GM06990 (cell line): Measurements from ENCODE around the gene KRT79.
"Not testable (repeated sequence)": the region's sequence is repeated elsewhere in the genome, so short reads cannot be mapped to it uniquely, and the experiment has no call there.

Experiments used
- DNase-seq: peaks from one replicate; pipeline ENCODE4 v3.0.0-alpha.2; 2011; ENCODE audit not compliant: insufficient read length; ENCODE audit errors: extremely low read depth
- H3K27me3 ChIP-seq: replicated peaks from 2 replicates; pipeline ENCODE4 v1.6.0; 2011; ENCODE audit warnings: low read length; ENCODE audit not compliant: control insufficient read depth, insufficient read depth
- H3K36me3 ChIP-seq: 2 replicates; pipeline ENCODE4 v1.5.1; 2011; ENCODE audit warnings: low read length; ENCODE audit not compliant: control insufficient read depth, insufficient read depth
- H3K4me3 ChIP-seq: replicated peaks from 2 replicates; pipeline ENCODE4 v1.5.1; 2011; ENCODE audit warnings: low read depth, mild to moderate bottlenecking, control low read depth, low read length
- CTCF ChIP-seq: IDR thresholded peaks from 2 replicates; pipeline ENCODE4 v1.5.1; 2011; ENCODE audit warnings: low read length, control low read depth, mild to moderate bottlenecking, inconsistent platforms; ENCODE audit not compliant: insufficient read depth, poor library complexity, severe bottlenecking

Gene KRT79

GRCh38 chr12:52862023-52862422 lies 27.9 kb upstream of the KRT79 start:
- no peak for TF ChIP-seq CTCF
- Histone ChIP-seq H3K36me3 (no peaks in the 10 kb centered on the region), H3K4me3 (no peak overlapping the region), H3K27me3 (peaks cover 1% of the 10 kb centered on the region)
- DNase-seq = no peak

- no peak for TF ChIP-seq CTCF
- DNase-seq = no peak
- H3K27me3 ChIP-seq = peaks cover 1% of the 10 kb centered on the region
These were observed 27.4 kb upstream of the KRT79 start for GRCh38 chr12:52861511-52861910.

GRCh38 chr12:52860102-52860823 lies 26.2 kb upstream of the KRT79 start:
- Histone ChIP-seq H3K36me3 (no peaks in the 10 kb centered on the region), H3K4me3 (no peak overlapping the region), H3K27me3 (peaks cover 1% of the 10 kb centered on the region; the same call in 1 of the 2 replicates)
- DNase-seq = no peak
- TF ChIP-seq CTCF = no peak

More at GRCh38 chr12:52861511-52861910, 27.4 kb upstream of the KRT79 start:
- Histone ChIP-seq H3K36me3 (no peaks in the 10 kb centered on the region), H3K4me3 (no peak overlapping the region)

- TF ChIP-seq CTCF = no peak
- DNase-seq = no peak
- Histone ChIP-seq H3K27me3 (peaks cover 1% of the 10 kb centered on the region), H3K36me3 (no peaks in the 10 kb centered on the region), H3K4me3 (no peak overlapping the region)
These were observed 23.4 kb upstream of the KRT79 start for GRCh38 chr12:52857500-52857899.

- H3K27me3 ChIP-seq = peaks cover 1% of the 10 kb centered on the region
- no peak for TF ChIP-seq CTCF
- H3K36me3 ChIP-seq = no peaks in the 10 kb centered on the region
- H3K4me3 ChIP-seq = no peak overlapping the region
- DNase-seq = no peak
These were observed 22.7 kb upstream of the KRT79 start for GRCh38 chr12:52856787-52857186.

GRCh38 chr12:52856077-52856476 lies 22.0 kb upstream of the KRT79 start:
- H3K27me3 ChIP-seq, H3K36me3 ChIP-seq, DNase-seq, H3K4me3 ChIP-seq: not testable (repeated sequence)
